Activated naive CD8-positive, alpha-beta T cell (primary cell): ENCODE results near the gene ETS1.

Experiments used
- H3K27ac Mint-ChIP-seq: one replicate; pipeline ENCODE4 v1.8.0; 2021; ENCODE audit warnings: mixed read lengths
- H3K27me3 Mint-ChIP-seq: one replicate; pipeline ENCODE4 v1.8.0; 2021; ENCODE audit warnings: mixed read lengths
- H3K36me3 Mint-ChIP-seq: one replicate; pipeline ENCODE4 v1.8.0; 2021; ENCODE audit warnings: mixed read lengths
- H3K4me1 Mint-ChIP-seq: one replicate; pipeline ENCODE4 v1.8.0; 2021; ENCODE audit warnings: low read depth, mixed read lengths
- H3K4me3 Mint-ChIP-seq: one replicate; pipeline ENCODE4 v1.8.0; 2021; ENCODE audit warnings: mild to moderate bottlenecking, mixed read lengths
- H3K9me3 Mint-ChIP-seq: one replicate; pipeline ENCODE4 v1.8.0; 2021; ENCODE audit warnings: low read depth, mixed read lengths

ETS1 gene

GRCh38 chr11:128506999-128507611 lies 80.3 kb downstream of the ETS1 start:
- Mint-ChIP-seq H3K27ac (peak overlapping the region; percentile 99), H3K4me3 (peak overlapping the region; percentile 97), H3K36me3 (peaks cover 3% of the 10 kb centered on the region), H3K27me3 (no peaks in the 10 kb centered on the region), H3K9me3 (no peaks in the 10 kb centered on the region), H3K4me1 (peaks cover 99% of the 10 kb centered on the region)

- peaks cover 8% of the 10 kb centered on the region for H3K36me3 Mint-ChIP-seq
- no peaks in the 10 kb centered on the region for H3K9me3 Mint-ChIP-seq
Observed at GRCh38 chr11:128506356-128506755, 81.0 kb downstream of the ETS1 start.

GRCh38 chr11:128505449-128506065 lies 81.8 kb downstream of the ETS1 start:
- no peaks in the 10 kb centered on the region for H3K9me3 Mint-ChIP-seq
- H3K4me3 Mint-ChIP-seq: peak overlapping the region; percentile 97

More at GRCh38 chr11:128506356-128506755, 81.0 kb downstream of the ETS1 start:
- peak overlapping the region; percentile 97 for H3K4me3 Mint-ChIP-seq
- peaks cover 99% of the 10 kb centered on the region for H3K4me1 Mint-ChIP-seq
- no peaks in the 10 kb centered on the region for H3K27me3 Mint-ChIP-seq
- peak overlapping the region; percentile 99 for H3K27ac Mint-ChIP-seq

GRCh38 chr11:128504486-128504885 lies 82.9 kb downstream of the ETS1 start:
- peaks cover 13% of the 10 kb centered on the region for H3K36me3 Mint-ChIP-seq
- peaks cover 97% of the 10 kb centered on the region for H3K4me1 Mint-ChIP-seq

More at GRCh38 chr11:128505449-128506065, 81.8 kb downstream of the ETS1 start:
- Mint-ChIP-seq H3K36me3 (peaks cover 13% of the 10 kb centered on the region), H3K4me1 (peaks cover 99% of the 10 kb centered on the region), H3K27me3 (no peaks in the 10 kb centered on the region), H3K27ac (peak overlapping the region; percentile 99)

GRCh38 chr11:128503245-128503991 lies 83.9 kb downstream of the ETS1 start:
- Mint-ChIP-seq H3K9me3 (no peaks in the 10 kb centered on the region), H3K4me1 (peaks cover 97% of the 10 kb centered on the region), H3K36me3 (peaks cover 16% of the 10 kb centered on the region), H3K4me3 (peak overlapping the region; percentile 97), H3K27me3 (no peaks in the 10 kb centered on the region), H3K27ac (peak overlapping the region; percentile 99)

More at GRCh38 chr11:128504486-128504885, 82.9 kb downstream of the ETS1 start:
- Mint-ChIP-seq H3K27ac (peak overlapping the region; percentile 99), H3K9me3 (no peaks in the 10 kb centered on the region), H3K4me3 (peak overlapping the region; percentile 97), H3K27me3 (no peaks in the 10 kb centered on the region)

- Mint-ChIP-seq H3K9me3 (no peaks in the 10 kb centered on the region), H3K36me3 (peaks cover 16% of the 10 kb centered on the region), H3K27ac (peak overlapping the region; percentile 99), H3K4me1 (peaks cover 96% of the 10 kb centered on the region), H3K27me3 (no peaks in the 10 kb centered on the region), H3K4me3 (peak overlapping the region; percentile 97)
Observed at GRCh38 chr11:128502726-128503125, 84.6 kb downstream of the ETS1 start.

GRCh38 chr11:128501632-128502549 lies 85.5 kb downstream of the ETS1 start:
- Mint-ChIP-seq H3K27me3 (no peaks in the 10 kb centered on the region), H3K27ac (peak overlapping the region; percentile 99), H3K4me1 (peaks cover 96% of the 10 kb centered on the region), H3K9me3 (no peaks in the 10 kb centered on the region), H3K4me3 (peak overlapping the region; percentile 97), H3K36me3 (peaks cover 16% of the 10 kb centered on the region)

- no peaks in the 10 kb centered on the region for H3K27me3 Mint-ChIP-seq
- H3K4me1 Mint-ChIP-seq: peaks cover 96% of the 10 kb centered on the region
- peak overlapping the region; percentile 97 for H3K4me3 Mint-ChIP-seq
- H3K9me3 Mint-ChIP-seq: no peaks in the 10 kb centered on the region
- H3K36me3 Mint-ChIP-seq: peaks cover 16% of the 10 kb centered on the region
- peak overlapping the region; percentile 99 for H3K27ac Mint-ChIP-seq
Observed at GRCh38 chr11:128501008-128501407, 86.3 kb downstream of the ETS1 start.

GRCh38 chr11:128500493-128500892 lies 86.9 kb downstream of the ETS1 start:
- H3K36me3 Mint-ChIP-seq: peaks cover 18% of the 10 kb centered on the region
- no peaks in the 10 kb centered on the region for H3K9me3 Mint-ChIP-seq
- no peaks in the 10 kb centered on the region for H3K27me3 Mint-ChIP-seq
- peaks cover 96% of the 10 kb centered on the region for H3K4me1 Mint-ChIP-seq
- H3K27ac Mint-ChIP-seq: peak overlapping the region; percentile 99
- peak overlapping the region; percentile 97 for H3K4me3 Mint-ChIP-seq

GRCh38 chr11:128499613-128500253 lies 87.6 kb downstream of the ETS1 start:
- Mint-ChIP-seq H3K27me3 (no peaks in the 10 kb centered on the region), H3K27ac (peak overlapping the region; percentile 99), H3K36me3 (peaks cover 18% of the 10 kb centered on the region), H3K4me1 (peaks cover 96% of the 10 kb centered on the region), H3K9me3 (no peaks in the 10 kb centered on the region), H3K4me3 (peak overlapping the region; percentile 91)

GRCh38 chr11:128498721-128499245 lies 88.6 kb downstream of the ETS1 start:
- H3K4me1 Mint-ChIP-seq: peaks cover 96% of the 10 kb centered on the region
- no peaks in the 10 kb centered on the region for H3K9me3 Mint-ChIP-seq
- H3K36me3 Mint-ChIP-seq: peaks cover 20% of the 10 kb centered on the region
- peak overlapping the region; percentile 91 for H3K4me3 Mint-ChIP-seq
- peak overlapping the region; percentile 99 for H3K27ac Mint-ChIP-seq
- H3K27me3 Mint-ChIP-seq: no peaks in the 10 kb centered on the region

- peaks cover 96% of the 10 kb centered on the region for H3K4me1 Mint-ChIP-seq
- peaks cover 22% of the 10 kb centered on the region for H3K36me3 Mint-ChIP-seq
- H3K9me3 Mint-ChIP-seq: no peaks in the 10 kb centered on the region
- peak overlapping the region; percentile 99 for H3K27ac Mint-ChIP-seq
- H3K4me3 Mint-ChIP-seq: peak overlapping the region; percentile 81
- H3K27me3 Mint-ChIP-seq: no peaks in the 10 kb centered on the region
Observed at GRCh38 chr11:128497776-128498095, 89.6 kb downstream of the ETS1 start.

GRCh38 chr11:128497061-128497775 lies 90.1 kb downstream of the ETS1 start:
- Mint-ChIP-seq H3K27me3 (no peaks in the 10 kb centered on the region), H3K4me1 (peaks cover 96% of the 10 kb centered on the region), H3K9me3 (no peaks in the 10 kb centered on the region), H3K27ac (peak overlapping the region; percentile 99), H3K36me3 (peaks cover 24% of the 10 kb centered on the region), H3K4me3 (peak overlapping the region; percentile 81)
